Activated naive CD8-positive, alpha-beta T cell treated with anti-CD3 and anti-CD28 coated beads for 36 hours (primary cell): ENCODE results near the gene DMXL1. TPM values are rescaled to one million over a fixed set of nuclear protein-coding genes. Genes with fewer than 3 reads are reported as not detected.

Experiments
- DNase-seq: peaks from one replicate; pipeline ENCODE4 v3.0.0; 2021
- H3K27ac Mint-ChIP-seq: one replicate; pipeline ENCODE4 v1.8.0; 2022; ENCODE audit warnings: mild to moderate bottlenecking, moderate library complexity, mixed read lengths
- H3K27me3 Mint-ChIP-seq: one replicate; pipeline ENCODE4 v1.8.0; 2022; ENCODE audit warnings: mild to moderate bottlenecking, mixed read lengths
- H3K36me3 Mint-ChIP-seq: one replicate; pipeline ENCODE4 v1.8.0; 2021; ENCODE audit warnings: mild to moderate bottlenecking, mixed read lengths
- H3K4me1 Mint-ChIP-seq: one replicate; pipeline ENCODE4 v1.8.0; 2021; ENCODE audit warnings: mixed read lengths
- H3K4me3 Mint-ChIP-seq: one replicate; pipeline ENCODE4 v1.8.0; 2022; ENCODE audit warnings: mild to moderate bottlenecking, moderate library complexity, mixed read lengths
- H3K9me3 Mint-ChIP-seq: one replicate; pipeline ENCODE4 v1.8.0; 2022; ENCODE audit warnings: mixed read lengths
- total RNA-seq, 2 experiments: library from RNA; stranded (reverse); gene quantifications; one replicate each; pipeline ENCODE4 v1.2.3, GENCODE V29; 2021

Gene DMXL1
- total RNA-seq, 2 experiments from 2014 or later = 22.1 to 25.1 TPM

GRCh38 chr5:119271758-119272730 lies 201.2 kb downstream of the DMXL1 start:
- Mint-ChIP-seq H3K27ac (peak overlapping the region; percentile 96), H3K4me3 (peak overlapping the region; percentile 83)

DNA sequence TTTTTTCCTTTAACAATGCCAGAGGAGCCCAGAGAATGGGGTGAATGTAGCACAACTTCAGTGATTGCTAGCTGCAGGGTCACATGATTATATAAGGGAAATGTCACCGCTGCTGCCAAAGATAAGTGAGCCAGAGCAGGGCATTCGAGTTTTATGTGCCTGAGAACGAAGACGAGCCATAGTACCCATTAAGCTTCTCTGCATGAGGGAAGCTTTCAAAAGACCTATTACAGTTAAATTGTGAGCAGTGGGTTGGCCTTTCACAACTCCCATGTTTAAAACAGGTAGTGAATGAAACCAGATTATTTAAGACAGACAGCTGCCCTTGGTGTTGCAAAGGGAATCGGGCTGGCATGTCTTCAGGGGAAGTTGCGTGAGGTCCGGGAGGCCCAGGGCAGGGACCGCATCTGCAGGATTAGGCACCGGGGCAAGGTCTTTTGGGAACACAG lies 202.5 kb downstream of the DMXL1 start:
- Mint-ChIP-seq H3K36me3 (peaks cover 55% of the 10 kb centered on the region), H3K27ac (peak overlapping the region; percentile 96), H3K9me3 (no peaks in the 10 kb centered on the region), H3K4me3 (peak overlapping the region; percentile 83), H3K27me3 (no peaks in the 10 kb centered on the region), H3K4me1 (peaks cover 75% of the 10 kb centered on the region)
- DNase-seq = no peak

More at GRCh38 chr5:119271758-119272730, 201.2 kb downstream of the DMXL1 start:
- Mint-ChIP-seq H3K9me3 (peaks cover 6% of the 10 kb centered on the region), H3K4me1 (peaks cover 69% of the 10 kb centered on the region), H3K36me3 (peaks cover 48% of the 10 kb centered on the region), H3K27me3 (no peaks in the 10 kb centered on the region)
- no peak for DNase-seq

DNA sequence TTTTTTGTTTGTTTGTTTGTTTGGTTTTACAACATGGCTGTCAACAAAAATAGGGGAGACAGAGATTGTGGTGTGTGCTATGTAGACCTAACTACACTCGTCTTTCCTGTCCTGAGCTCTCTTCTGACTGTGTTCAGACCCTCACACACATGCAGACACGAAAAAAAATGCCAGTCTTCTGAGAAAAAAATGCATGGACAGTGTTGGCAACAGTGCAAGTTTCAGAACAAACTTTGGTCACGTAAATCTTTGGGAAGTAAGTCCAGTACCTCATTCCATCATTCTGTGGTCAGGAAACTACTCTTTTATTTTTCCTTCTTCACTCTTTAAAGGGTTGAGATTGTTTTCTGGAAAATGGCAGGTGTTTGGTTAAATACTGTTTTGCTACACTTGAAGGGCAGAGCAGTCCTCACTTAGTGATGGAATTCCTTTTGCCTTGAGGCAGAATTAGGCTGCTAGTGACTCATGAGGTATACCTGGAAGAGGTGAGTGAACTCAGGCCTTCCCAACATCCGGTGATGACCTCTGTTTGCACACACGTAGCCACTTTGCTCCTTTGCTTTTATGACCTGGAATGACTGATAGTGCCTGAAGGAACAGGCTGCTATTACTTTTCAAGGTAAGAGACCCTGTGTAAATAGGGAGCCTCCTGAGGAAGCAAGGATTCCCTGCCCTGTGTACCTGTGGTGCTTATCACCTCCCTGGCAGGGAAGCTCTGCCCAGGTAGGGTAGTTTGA lies 203.3 kb downstream of the DMXL1 start:
- Mint-ChIP-seq H3K27ac (peak overlapping the region; percentile 96), H3K4me1 (peaks cover 83% of the 10 kb centered on the region), H3K4me3 (peak overlapping the region; percentile 83), H3K9me3 (no peaks in the 10 kb centered on the region), H3K27me3 (no peaks in the 10 kb centered on the region), H3K36me3 (peaks cover 61% of the 10 kb centered on the region)
- DNase-seq = no peak

DNA sequence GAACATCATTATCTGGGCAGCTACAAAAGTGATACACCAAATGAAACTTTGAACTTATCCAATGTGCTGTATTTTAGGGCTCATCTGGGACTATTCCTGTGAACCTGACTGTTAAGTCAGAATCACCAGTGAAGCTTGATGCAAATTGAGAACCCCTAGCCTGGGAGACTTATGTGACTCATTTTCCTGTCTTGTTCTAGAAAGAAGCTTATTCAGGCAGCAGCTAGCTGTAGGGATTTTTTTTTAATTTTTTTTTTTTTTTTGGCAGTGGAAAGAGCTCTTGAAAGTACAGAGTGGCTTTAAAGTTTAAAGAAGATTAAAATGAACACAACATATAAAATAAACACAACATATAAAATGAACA lies 203.9 kb downstream of the DMXL1 start:
- Mint-ChIP-seq H3K27me3 (no peaks in the 10 kb centered on the region), H3K27ac (peak overlapping the region; percentile 96), H3K4me1 (peaks cover 87% of the 10 kb centered on the region), H3K36me3 (peaks cover 59% of the 10 kb centered on the region), H3K9me3 (no peaks in the 10 kb centered on the region), H3K4me3 (peak overlapping the region; percentile 83)
- no peak for DNase-seq

DNA sequence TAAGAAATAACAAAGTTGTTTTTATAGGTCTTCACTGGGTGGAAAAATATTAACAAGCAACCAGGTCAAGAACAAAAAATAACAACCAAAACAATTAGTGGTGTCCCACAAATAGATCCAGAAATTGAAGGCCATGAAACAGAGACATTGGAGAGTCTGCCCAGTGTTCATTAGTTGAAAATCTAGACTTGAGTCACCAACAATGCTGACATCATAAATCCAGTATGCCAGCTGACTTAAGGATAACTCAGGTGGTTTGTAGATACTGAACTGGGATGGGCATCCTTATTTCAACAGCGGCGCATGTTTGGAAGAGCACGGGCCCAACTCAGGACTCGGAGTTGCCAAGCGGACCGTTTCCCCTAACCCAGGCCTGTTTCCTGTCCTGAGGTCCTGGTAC lies 204.3 kb downstream of the DMXL1 start:
- Mint-ChIP-seq H3K27ac (peak overlapping the region; percentile 96), H3K36me3 (peaks cover 57% of the 10 kb centered on the region), H3K4me1 (peaks cover 91% of the 10 kb centered on the region), H3K27me3 (no peaks in the 10 kb centered on the region), H3K4me3 (peak overlapping the region; percentile 60), H3K9me3 (no peaks in the 10 kb centered on the region)
- DNase-seq = no peak

DNA sequence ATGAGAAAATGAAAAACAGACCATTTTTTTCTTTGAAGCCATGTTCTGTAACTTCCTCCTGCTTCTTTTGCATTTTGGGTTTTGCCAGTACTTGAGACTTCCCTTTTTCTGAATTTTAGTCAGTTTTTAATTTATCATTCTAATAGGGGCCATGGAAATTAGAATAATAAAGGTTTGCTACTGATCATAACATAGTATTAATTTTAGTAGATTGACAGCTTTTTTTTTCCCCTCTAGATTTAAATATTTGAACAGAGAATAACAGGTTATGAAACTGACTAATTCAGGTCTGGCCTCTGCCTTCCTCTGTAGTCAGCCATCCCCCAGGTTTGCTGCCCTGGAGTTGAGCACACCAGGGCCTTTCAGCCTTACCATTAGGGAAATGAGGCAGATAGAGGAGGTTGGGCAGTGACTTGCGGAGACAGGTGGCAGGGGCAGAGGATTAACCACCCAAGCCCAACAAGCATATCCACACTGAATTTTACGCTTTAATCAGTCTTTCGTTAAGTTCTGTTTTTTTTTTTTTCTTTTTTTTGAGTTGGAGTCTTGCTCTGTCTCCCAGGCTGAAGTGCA lies 204.8 kb downstream of the DMXL1 start:
- H3K27me3 Mint-ChIP-seq = no peaks in the 10 kb centered on the region
- H3K4me3 Mint-ChIP-seq = peak overlapping the region; percentile 60
- H3K4me1 Mint-ChIP-seq = peaks cover 95% of the 10 kb centered on the region
- DNase-seq = peak; percentile 61
- peaks cover 60% of the 10 kb centered on the region for H3K36me3 Mint-ChIP-seq
- H3K9me3 Mint-ChIP-seq = no peaks in the 10 kb centered on the region
- peak overlapping the region; percentile 96 for H3K27ac Mint-ChIP-seq

DNA sequence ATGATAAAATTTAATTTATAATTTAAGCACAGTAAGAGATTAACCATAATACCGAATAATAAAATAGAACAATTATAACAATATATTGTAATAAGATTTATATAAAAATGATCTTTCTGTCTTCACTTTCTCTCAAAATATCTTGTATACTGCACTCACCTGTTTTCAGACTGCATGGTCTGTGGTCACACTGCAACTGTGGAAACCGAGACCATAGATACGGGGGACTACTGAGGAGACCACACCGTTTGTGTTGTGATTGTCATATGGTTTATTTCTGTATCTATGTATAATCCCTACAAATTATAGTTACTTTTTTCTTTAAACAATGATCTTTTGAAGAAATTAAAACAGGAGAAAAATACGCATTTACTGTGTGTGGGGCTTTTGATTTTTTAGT lies 206.1 kb downstream of the DMXL1 start:
- Mint-ChIP-seq H3K4me3 (peak overlapping the region; percentile 24), H3K4me1 (peaks cover 95% of the 10 kb centered on the region), H3K27me3 (no peaks in the 10 kb centered on the region), H3K9me3 (no peaks in the 10 kb centered on the region), H3K27ac (peak overlapping the region; percentile 96), H3K36me3 (peaks cover 58% of the 10 kb centered on the region)
- DNase-seq = no peak

DNA sequence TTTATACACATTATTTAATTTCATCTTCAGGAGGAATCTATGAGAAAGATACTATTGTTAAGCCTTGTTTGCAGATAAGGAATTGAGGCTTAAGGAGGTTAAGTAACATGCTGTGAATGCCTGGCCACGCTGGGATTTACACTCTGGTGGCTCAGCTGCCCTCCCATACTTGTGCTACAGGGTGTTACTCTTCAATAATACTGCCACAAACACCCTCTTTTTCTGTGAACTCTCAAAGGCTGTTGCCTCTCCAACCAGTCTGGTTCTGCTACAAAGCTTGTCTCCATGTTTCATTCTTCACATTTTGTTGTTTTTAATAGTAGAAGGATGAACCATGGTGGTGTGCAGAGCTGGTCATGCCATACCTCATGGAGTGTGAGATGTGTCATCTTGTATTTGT lies 208.2 kb downstream of the DMXL1 start:
- H3K9me3 Mint-ChIP-seq = no peaks in the 10 kb centered on the region
- H3K4me1 Mint-ChIP-seq = peaks cover 96% of the 10 kb centered on the region
- H3K4me3 Mint-ChIP-seq = no peak overlapping the region
- no peaks in the 10 kb centered on the region for H3K27me3 Mint-ChIP-seq
- no peak for DNase-seq
- peaks cover 73% of the 10 kb centered on the region for H3K36me3 Mint-ChIP-seq
- H3K27ac Mint-ChIP-seq = peak overlapping the region; percentile 96

DNA sequence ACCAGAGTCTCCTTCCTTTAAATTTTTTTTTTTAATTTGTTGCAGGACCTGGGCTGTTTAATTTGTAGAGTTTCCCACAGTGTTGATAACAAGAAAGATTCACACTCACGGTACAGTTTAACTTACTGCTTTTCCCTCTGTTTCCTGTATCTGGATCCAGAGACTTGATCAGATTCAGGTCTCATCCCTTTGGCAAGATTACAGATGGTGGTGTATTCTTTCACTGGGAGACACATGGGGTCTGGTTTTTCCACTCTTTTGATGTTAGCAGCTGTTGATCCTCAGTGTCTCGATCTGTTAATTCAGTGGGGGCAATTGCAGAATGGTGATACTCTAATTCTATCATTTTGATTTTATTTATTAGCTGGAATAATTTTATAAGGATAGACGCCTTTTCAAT lies 209.5 kb downstream of the DMXL1 start:
- Mint-ChIP-seq H3K36me3 (peaks cover 70% of the 10 kb centered on the region), H3K27me3 (no peaks in the 10 kb centered on the region), H3K9me3 (no peaks in the 10 kb centered on the region), H3K4me1 (peaks cover 95% of the 10 kb centered on the region), H3K27ac (peak overlapping the region; percentile 96), H3K4me3 (peak overlapping the region; percentile 38)
- DNase-seq = no peak

DNA sequence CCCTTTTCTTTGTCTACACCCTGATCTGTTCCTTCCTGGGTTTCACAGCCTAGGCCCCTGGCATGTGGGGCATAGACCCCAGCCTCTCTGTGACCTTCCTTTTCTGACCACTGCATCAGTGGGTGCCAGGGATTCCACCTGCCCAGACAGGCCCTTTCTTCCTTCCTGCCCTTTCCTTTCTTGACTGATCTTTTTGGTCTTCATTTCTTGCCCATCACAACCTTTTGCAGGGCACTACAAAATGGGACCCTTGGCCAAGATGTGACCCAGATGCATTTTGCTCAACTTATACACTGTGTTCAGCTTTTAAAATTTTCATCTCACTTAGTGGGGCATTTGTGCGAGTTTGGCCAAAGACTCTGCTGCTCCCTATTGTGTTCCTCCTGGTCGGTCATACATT lies 211.7 kb downstream of the DMXL1 start:
- Mint-ChIP-seq H3K36me3 (peaks cover 54% of the 10 kb centered on the region), H3K27ac (peak overlapping the region; percentile 96), H3K4me3 (no peak overlapping the region), H3K9me3 (no peaks in the 10 kb centered on the region), H3K27me3 (no peaks in the 10 kb centered on the region), H3K4me1 (peaks cover 97% of the 10 kb centered on the region)
- DNase-seq = no peak

GRCh38 chr5:119284031-119284430 lies 213.1 kb downstream of the DMXL1 start:
- peaks cover 41% of the 10 kb centered on the region for H3K36me3 Mint-ChIP-seq
- no peak overlapping the region for H3K4me3 Mint-ChIP-seq
- H3K27ac Mint-ChIP-seq = peak overlapping the region; percentile 96
- H3K27me3 Mint-ChIP-seq = no peaks in the 10 kb centered on the region
- H3K4me1 Mint-ChIP-seq = peaks cover 95% of the 10 kb centered on the region
- DNase-seq = no peak
- no peaks in the 10 kb centered on the region for H3K9me3 Mint-ChIP-seq

GRCh38 chr5:119285070-119285916 lies 214.4 kb downstream of the DMXL1 start:
- Mint-ChIP-seq H3K27me3 (no peaks in the 10 kb centered on the region), H3K4me1 (peaks cover 95% of the 10 kb centered on the region), H3K36me3 (peaks cover 38% of the 10 kb centered on the region), H3K9me3 (no peaks in the 10 kb centered on the region), H3K4me3 (no peak overlapping the region), H3K27ac (peak overlapping the region; percentile 96)
- DNase-seq = no peak

DNA sequence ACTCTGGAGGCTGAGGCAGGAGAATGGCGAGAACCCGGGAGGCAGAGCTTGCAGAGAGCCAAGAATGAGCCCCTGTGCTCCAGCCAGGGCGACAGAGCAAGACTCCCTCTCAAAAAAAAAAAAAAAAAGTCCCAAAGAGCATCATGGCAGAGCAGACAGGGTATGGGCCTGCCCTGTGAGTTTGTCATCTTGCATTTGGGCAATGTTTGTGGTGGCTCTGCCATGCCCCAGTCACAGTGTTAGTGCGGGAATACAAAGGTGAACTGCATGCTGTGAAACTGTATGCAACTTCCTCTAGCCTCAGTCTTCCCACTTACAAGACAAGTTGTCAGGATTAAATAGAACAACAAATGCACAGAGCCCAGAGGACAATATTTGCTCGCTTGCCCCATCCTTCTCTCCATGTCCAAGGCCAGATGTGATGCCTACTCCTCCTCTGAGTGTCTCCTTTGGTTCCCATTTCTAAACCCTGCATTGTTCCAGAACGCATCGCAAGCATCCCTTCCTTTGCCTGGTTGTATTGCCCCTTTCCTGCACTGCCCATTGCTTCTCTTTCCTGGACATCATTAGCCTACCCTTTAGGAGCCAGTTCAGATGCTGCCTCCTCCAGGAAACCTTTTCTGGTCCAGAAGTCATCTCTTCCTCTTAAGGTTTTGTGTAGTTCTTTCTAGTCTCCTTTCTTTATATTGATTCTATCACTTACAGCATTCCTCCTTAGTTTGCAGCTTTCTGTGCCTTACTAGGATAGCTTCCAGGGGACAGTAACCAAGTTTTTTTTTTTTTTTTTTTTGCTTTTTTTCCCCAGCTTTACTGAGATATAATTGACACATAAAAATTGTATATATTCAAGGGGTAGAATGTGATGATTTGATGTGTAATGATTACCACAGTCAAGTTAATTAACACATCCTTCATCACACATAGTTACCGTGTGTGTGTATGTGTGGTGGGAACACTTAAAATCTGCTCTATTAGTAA lies 215.9 kb downstream of the DMXL1 start:
- Mint-ChIP-seq H3K4me1 (peaks cover 93% of the 10 kb centered on the region), H3K4me3 (peak overlapping the region; percentile 74), H3K9me3 (no peaks in the 10 kb centered on the region), H3K27ac (peak overlapping the region; percentile 96), H3K36me3 (peaks cover 34% of the 10 kb centered on the region), H3K27me3 (no peaks in the 10 kb centered on the region)
- no peak for DNase-seq
